NCI-H1694 (cell line): ENCODE measurements around the gene CHCT1.
"Not testable (repeated sequence)": the region's sequence is repeated elsewhere in the genome, so short reads cannot be mapped to it uniquely, and the experiment has no call there.

Experiments used
- DNase-seq: peaks from one replicate; lab custom pipeline; 2025; lab: John Stamatoyannopoulos, UW

The CHCT1 gene

DNA sequence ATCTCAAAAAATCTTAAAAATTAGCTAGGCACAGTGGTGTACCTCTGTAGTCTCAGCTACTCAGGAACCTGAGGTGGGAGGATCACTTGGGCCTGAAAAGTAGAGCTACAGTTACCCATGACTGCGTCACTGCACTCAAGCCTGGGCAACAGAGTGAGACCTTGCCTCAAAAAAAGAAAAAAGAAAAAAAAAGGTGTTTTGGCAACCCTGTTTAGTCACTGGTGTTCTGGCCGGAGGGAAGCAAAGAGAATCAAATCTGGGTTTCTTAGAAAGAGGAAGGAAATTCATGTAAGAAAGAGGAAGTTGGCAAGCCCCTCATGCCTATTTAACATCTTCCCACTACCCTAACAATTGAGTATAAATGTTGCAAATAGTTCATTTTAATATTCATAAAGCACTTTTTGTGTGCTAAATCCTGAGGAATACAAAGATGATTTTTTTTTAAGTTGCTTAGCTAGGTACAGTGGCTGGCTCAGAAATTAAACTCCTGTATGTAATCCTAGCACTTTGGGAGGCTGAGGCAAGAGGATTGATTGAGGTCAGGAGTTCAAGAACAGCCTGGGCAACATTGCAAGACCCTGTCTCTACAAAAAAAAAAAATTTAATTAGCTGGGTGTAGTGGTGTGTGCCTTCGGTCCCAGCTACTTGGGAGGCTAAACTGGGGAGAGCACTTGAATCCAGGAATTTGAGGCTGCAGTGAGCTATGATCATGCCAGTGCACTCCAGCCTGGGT, 23.9 kb upstream of the CHCT1 start:
- no peak for DNase-seq

DNA sequence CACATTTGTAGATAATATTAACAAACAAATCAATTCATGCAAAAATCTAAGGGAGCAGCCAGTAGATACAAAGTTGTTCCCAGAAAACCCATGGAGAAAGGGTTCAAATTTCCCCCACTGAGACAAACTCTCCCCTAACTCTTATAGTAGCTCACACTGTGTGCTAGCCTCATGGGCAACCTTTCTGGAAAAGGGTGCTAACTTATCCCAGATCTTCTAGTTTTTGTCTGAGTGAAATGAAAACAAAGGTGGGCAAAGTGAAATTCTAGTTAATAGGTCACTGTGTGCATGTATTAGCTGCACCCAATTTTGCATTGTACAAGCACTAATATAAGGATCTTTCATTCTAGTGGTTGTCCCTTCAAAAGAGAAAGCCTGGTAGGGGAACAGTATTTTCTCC, 20.5 kb upstream of the CHCT1 start:
- DNase-seq = no peak

DNA sequence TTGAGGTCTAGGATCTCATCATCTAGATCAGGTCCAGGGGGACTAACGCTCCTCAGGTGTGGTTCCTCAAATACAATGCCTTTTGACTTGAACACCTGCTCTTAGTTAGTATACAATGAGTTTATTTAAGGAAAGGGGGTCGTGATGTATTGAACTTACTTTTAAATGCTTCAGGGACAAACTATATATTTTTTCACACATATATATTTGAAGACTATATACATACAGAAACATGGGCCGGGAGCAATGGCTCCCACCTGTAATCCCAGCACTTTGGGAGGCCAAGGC, 18.8 kb upstream of the CHCT1 start:
- no peak for DNase-seq

DNA sequence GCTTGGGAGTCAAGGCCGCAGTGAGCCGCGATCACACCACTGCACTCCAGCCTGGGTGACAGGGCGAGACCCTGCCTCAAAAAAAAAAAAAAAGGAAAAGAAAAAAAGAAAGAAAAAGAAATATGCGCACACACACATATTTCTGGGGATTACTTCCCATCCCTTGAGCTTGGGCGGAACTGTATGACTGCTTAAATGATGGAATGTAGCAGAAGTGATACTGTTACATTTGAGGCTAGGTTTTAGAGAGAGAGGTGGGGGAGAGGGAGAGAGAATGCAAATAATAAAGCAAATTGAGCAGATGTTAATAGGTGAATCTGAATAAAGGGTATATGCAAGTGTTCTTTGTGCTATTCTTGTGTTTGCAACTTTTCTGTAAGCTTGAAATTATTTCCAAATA, 18.3 kb upstream of the CHCT1 start:
- no peak for DNase-seq

DNA sequence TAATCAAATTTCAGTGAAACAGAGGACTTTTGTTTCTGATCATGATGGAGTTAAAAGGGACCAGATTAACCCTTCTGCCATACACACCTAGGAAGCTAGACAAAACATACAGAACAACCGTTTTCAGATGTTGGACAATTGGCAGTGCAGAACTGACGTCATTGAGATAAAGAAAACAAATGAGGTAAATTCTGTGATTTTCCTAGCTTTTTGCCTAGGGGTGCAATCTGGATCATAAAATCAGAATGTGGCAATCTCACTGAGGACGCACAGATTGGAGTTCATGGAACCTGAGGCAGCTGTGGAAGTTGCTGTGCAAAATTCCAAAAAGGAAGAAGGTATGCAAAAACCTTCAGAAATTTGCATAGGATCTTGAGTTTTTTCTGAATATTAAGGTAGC, 15.4 kb upstream of the CHCT1 start:
- DNase-seq = no peak

DNA sequence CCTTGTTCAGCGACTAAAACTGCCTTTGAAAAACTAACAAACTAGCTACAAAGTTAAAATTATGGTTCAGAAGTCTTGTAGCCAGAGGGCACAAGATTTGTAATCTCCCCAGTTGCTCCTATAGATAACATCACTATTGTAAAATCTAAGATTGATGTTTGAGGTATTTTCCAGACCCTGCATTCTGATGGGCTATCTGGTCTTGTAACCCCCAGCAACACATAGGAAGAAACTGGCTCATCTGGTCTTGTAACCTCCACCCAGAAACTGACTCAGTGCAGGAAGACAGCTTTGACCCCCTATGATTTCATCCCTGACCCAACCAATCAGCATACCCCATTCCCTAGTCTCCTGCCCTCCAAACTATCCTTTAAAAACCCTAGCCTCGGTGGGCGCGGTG, 12.3 kb upstream of the CHCT1 start:
- DNase-seq = no peak

DNA sequence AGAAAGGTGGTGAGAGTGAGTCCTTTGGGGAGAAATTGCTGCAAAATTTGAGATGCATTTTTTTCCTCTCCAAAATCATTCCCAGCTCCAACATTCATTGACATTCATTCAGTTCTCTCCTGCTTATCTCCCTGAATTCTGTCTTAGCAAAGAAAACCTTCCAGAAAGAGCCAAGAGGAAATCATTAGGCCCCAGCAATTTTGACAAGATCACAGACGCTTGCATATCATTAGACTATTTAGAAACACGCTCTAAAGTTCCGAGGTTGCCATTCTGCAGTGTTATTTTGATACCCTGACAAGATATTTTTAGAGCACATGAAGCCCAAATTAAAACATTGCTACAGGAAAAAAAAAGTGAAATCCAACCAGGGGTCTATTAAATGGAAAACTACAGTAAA, 9.6 kb upstream of the CHCT1 start:
- no peak for DNase-seq

DNA sequence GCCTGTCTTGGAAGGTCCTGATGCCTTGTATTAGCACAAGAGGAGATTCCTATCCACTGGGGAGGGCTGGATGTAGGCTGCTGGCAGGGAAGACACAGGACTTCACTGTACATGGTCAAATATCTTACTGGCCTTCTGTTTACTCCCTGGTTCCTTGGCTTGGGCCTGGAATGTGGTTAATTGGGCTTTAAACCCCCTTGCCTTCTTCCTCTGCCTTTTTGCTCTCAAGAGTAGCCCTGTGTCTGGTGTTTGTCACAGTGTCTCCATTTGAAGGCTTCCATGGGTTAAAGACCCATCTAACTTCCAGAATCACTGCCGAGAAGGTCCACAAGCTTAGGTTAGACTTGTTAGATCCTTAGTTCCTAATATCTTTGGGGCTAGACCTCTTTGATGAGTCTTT, 7.1 kb upstream of the CHCT1 start:
- no peak for DNase-seq

DNA sequence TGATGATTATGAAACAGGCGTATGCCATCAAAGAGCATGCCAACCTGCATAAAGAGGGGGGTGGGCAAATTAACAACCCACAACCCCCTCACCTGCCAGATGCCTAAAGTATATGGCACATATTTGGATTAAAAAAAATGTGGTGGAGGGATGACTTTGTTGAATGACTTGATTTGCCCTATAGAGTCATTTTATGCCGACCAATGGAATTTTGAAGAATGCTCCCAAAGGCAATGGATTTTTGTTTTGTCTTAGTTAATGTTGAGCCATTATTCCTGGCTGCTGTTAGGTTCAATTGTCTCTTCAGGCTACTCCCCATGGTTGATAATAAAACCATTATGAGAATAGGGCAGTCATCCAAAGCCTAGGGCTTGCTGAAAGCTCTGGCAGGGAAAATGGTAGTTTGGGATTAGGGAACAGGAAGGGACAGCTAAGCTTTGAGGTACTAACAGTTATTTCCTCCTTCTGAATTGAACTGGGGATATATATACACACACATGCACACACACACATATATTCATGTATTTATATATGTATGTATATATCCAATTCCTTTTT, 5.8 kb upstream of the CHCT1 start:
- DNase-seq = no peak

DNA sequence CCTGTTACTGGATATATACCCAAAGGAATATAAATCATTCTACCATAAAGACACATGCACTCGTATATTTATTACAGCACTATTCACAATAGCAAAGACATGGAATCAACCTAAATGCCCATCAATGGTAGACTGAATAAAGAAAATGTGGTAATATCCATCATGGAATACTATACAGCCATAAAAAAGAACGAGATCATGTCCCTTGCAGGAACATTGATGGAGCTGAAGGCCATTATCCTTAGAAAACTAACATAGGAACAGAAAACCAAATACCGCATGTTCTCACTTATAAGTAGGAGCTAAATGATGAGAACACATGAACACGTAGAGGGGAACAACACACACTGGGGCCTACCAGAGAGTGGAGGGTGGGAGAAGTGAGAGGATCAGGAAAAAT, 3.3 kb upstream of the CHCT1 start:
- not testable (repeated sequence) for DNase-seq

DNA sequence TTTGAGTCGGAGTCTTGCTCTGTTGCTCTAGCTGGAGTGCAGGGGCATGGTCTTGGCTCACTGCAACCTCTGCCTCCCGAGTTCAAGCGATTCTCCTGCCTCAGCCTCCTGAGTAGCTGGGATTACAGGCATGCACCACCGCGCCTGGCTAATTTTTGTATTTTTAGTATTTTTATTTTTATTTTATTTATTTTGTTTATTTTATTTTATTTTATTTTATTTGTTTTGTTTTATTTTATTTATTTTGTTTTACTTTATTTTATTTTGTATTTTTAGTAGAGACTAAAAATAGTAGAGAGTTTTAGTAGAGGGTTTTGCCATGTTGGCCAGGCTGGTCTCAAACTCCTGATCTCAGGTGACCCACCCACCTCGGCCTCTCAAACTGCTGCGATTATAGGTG, 2.4 kb upstream of the CHCT1 start:
- DNase-seq = not testable (repeated sequence)

DNA sequence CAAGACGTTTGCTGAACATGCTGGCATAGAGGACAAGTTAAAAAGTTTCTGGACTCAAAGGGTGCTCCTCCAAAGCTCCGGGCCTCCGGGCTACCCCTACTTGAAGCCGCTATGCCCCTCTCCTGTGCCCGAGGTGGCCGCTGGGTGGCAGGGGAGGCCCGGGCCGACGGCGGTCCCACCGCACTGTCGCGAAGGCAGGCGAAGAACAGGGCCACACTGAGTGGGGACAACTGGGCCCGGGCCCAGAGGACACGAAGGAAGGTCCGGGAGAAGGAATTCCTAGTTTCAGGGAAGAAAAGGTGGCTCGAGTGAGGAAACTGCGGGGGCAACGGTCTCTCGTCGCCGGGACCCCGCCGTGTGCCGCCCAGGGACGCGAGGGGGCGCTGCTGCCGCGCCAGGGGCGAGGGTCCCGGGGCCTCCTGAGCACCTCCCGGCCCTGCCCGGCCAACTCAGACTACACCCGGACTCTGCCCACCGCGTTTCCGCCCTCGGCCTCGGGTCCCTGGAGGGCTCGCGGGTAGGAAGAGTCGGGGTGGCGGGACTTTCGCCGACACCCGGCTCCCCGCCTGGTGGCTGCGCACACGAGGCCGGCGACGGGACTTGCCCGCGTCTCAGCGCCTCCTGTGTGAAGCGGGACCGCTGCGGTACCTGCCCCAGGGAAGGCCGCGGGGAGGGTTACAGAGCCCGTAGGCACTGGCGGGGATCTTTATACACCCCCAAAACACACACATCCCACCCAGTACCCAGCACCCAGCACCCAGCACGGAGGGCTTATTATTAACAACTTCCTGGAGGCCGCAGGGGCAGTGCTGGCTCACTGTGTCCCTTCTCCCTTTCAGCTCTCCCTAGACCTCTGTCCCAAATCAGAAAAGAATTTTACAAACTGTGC, 772 bp upstream of the CHCT1 start:
- DNase-seq = no peak

DNA sequence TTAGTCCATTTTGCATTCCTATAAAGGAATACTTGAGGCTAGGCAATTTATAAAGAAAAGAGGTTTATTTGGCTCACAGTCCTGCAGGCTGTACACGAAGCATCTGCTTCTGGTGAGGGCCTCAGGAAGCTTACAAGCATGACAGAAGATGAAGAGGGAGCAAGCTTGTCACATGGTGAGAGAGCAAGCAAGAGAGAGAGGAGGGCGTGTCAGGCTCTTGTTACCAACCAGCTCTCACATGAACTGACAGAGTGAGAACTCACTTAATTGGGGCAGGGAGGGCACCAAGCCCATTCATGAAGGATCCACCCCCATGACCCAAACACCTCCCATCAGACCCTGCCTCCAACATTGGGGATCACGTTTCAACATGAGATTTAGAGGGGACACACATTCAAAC, 1.6 kb downstream of the CHCT1 start:
- DNase-seq = no peak

DNA sequence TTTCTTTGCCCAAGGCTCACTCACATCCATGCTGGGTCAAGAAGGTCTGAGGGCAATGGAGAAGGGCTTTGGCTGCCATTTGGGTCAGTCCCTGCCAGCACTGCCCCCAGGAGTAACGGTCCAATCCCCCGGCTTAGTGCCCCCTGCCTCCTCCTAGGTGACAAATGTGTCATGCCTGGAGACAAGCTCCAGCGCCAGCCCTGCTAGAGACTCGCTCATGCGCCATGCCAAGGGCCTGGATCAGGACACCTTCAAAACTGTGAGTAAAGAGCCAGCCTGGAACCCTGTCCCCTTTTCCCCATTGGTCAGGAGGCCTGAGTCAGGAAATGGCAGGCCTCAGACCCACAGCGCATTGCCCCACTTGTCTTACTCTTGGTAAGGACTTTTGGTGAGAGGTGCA, 3.3 kb downstream of the CHCT1 start:
- no peak for DNase-seq

DNA sequence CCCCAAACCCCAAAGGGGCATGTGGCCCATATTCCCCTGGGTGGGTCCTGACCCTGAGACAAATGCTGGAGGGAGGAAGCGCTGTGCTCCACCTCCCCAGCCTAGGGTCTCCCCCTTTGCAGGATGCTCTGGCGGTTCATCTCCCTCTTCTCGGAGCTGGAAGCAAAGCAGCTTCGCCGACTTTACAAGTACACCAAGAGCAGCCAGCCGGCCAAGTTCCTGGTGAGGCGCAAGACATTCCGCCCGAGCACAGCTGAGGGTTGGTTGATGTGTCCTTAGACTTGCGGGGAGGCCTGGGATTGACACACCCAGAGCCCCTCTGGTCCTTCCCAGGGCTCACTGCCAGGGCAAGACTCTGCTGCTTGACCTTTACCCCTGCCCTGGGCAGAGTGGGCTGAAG, 4.3 kb downstream of the CHCT1 start:
- no peak for DNase-seq

DNA sequence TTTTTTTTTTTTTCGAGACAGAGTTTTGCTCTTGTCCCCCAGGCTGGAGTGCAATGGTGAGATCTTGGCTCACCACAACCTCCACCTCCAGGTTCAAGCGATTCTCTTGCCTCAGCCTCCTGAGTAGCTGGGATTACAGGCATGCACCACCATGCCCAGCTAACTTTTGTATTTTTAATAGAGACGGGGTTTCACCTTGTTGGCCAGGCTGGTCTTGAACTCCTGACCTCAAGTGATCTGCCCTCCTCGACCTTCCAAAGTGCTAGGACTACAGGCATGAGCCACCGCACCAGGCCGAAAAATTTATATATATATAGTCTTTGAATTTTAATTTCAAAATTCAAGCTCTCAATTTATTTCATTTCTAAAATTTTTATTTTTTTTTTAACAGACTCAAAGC, 6.2 kb downstream of the CHCT1 start:
- DNase-seq = not testable (repeated sequence)

DNA sequence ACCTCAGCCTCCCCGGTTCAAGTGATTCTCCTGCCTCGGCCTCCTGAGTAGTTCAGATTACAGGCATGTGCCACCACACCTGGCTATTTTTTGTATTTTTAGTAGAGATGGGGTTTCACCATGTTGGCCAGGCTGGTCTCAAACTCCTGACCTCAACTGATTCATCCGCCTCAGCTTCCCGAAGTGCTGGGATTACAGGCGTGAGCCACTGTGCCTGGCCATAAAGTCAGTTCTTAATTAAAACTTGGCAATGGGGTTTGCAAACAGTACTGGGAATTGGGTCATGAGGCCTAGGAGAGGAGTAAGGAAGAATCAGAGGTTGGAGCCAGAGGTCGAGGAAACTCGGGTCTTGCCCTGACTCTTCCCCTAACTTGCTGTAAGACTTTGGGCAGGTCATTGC, 8.3 kb downstream of the CHCT1 start:
- DNase-seq = not testable (repeated sequence)

DNA sequence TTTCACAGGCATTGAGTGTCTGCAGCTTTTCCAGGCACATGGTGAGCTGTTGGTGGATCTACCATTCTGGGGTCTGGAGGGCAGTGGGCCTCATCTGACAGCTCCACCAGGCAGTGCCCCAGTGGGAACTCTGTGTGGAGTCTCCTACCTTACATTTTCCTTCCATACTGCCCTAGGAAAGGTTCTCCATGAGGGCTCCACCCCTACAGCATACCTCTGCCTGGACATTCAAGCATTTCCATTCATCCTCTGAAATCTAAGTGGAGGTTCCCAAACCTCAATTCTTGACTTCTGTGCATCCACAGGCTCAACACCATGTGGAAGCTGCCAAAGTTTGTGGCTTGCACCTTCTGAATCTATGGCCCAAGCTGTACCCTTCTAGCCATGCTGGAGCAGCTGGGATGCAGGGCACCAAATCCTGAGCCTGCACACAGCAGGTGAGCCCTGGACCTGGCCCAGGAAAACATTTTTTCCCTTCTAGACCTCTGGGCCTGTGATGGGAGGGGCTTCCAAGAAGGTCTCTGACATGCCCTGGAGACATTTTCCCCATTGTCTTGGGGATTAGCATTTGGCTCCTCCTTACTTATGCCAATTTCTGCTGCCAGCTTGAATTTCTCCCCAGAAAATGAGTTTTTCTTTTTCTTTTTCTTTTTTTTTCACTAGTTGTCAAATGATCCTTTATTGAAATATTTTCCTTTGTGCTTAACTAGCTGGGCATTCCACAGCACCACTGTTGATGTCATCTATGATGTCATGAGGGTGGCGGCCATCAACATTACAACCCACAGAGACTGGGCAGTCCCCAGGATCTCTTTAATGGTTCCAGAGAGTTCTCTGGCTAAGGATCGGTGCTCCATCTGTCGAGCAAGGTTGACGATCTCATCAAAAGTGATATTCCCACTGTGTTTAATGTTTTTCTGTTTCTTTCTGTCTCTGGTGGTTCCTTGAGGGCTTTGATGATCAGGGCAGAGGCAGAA, 11.0 kb downstream of the CHCT1 start:
- not testable (repeated sequence) for DNase-seq

DNA sequence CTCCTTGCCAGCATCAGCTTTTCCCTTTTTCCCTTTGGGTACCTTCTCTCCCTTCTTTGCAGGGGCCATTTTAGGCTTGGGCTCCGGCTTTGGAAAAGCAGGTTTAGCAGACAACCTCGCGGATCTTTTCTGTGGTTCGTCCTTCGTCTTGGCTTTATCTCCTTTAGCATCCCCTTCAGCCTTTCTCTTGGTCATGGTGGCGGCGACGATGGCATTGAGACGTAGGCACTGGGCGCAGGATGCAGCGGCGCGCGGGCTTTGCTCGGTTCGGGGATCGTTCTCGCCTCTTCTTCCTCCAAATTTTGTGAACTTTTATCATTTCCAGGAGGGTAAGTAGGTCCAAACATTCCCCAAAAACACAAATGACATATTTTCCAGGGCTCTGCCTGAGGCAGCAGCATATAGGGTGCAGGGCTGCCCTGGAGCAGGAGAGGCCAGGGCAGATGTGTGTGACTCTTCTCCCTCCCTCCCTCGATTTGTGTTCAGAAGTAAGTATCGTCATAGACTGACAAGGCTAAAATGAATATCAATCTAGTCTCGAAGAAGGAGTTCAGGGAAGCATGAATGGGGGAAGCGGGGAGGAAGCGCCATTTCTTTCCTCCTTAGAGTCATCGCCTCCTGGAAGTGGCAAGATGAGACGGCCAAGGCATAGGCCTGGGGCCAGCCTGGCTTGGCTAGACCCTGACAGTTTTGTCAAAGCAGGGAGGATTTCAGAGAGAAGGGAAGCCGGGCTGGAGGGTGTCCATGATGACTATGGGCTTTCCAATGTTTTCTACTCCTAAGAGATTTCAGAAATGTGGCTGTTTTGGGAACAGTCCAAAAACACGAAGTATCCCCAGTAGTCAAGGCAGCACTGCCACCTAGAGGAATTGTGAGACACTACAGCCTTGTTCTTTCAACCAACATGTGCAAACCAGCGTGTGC, 13.2 kb downstream of the CHCT1 start:
- peak; percentile 85 for DNase-seq

DNA sequence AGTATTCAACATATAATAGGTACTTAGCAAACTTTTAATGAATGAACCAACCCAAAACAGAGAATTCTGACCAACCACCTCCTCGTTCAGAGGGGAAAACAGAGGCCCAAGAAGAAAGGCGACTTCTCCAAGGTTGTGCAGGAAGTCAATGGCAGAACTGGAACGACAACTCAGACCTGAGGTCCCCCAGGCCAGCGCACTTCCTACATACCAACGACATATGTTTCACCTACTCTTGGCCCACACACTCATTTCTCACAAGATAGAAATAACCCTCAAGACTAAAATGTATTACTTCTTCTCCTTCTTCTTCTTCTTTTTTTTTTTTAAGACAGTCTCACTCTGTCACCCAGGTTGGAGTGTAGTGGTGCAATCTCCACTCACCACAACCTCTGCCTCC, 14.4 kb downstream of the CHCT1 start:
- DNase-seq = no peak

DNA sequence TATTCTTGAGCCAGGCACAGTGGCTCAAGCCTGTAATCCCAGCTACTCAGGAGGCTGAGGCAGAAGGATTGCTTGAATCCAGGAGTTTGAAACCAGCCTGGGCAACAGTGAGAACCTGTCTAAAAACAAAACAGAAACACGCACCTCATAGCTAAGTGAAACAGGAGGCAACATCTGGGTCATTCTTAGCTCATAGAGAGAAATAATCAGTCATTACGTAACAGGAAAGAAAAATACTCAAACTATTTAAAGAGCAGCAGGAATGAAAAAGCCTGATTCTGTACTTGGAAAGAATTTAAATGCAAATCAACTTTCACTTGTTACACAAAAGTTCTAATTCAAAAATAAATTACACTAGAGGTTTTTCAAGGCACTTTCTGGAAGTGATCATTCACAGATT, 17.2 kb downstream of the CHCT1 start:
- DNase-seq = no peak
